Testis (tissue), 2 donors: ENCODE data around the gene UFC1.

Experiments
- CTCF ChIP-seq, 3 experiments: fragments of 450-650 bp in 2 of 3; fragments of 200-600 bp in 1 of 3; sonication (generic) in 1 of 3; IDR thresholded peaks; one replicate each; pipeline ENCODE4 v1.5.1; 2016 to 2019; ENCODE audit warnings: antibody characterized with exemption in 3 of 3, mild to moderate bottlenecking in 2 of 3, moderate library complexity in 1 of 3
- POLR2A ChIP-seq: fragments of 450-650 bp; IDR thresholded peaks from one replicate; pipeline ENCODE4 v1.6.1; 2017; ENCODE audit warnings: antibody characterized with exemption, mild to moderate bottlenecking, moderate library complexity

- no peak for TF ChIP-seq POLR2A
- TF ChIP-seq CTCF (IDR thresholded peaks at IDR 0.05), result no peak
Observed at GRCh38 chr1:161199506-161200139, 45.8 kb downstream of the UFC1 start.
